ENCODE measurements around the gene RPS16. TPM values are rescaled to one million over a fixed set of nuclear protein-coding genes. Genes with fewer than 3 reads are reported as not detected.

Gene RPS16
- total and polyA plus RNA-seq, 2 of the 13 experiments (the other 11 are each of a cell fraction or from before 2014, with no cell fraction given): 488 to 2,583 TPM

GRCh38 chr19:39401549-39402345, 34.0 kb downstream of the RPS16 start (continued):
- TF ChIP-seq ZNF790 (CRISPR knock-in tag; IDR thresholded peaks at IDR 0.05; ENCODE audit: borderline replicate concordance) (peak; percentile 64; the same call in 1 of the 2 replicates), ZNF235 (CRISPR knock-in tag; IDR thresholded peaks at IDR 0.05; ENCODE audit: borderline replicate concordance) (0 out of 2 replicates have a peak, but pooled peaks have one; percentile 76), ZUFSP (CRISPR knock-in tag; IDR thresholded peaks at IDR 0.05; ENCODE audit: borderline replicate concordance) (no peak), CEBPZ (IDR thresholded peaks at IDR 0.05; ENCODE audit: low read length) (no peak), KAT8 (CRISPR knock-in tag; IDR thresholded peaks at IDR 0.05) (peak; percentile 81), ZNF142 (CRISPR knock-in tag; IDR thresholded peaks at IDR 0.05) (no peak), ZNF326 (CRISPR knock-in tag; IDR thresholded peaks at IDR 0.05; ENCODE audit: borderline replicate concordance) (no peak), ZNF20 (CRISPR knock-in tag; IDR thresholded peaks at IDR 0.05) (peak; percentile 76; the same call in 1 of the 2 replicates), AKAP8 (CRISPR knock-in tag; IDR thresholded peaks at IDR 0.05) (peak; percentile 92; the same call in 1 of the 2 replicates), ZFY (CRISPR knock-in tag; IDR thresholded peaks at IDR 0.05) (peak; percentile 86), ZNF280B (CRISPR knock-in tag; IDR thresholded peaks at IDR 0.05; ENCODE audit: borderline replicate concordance) (peak; percentile 93; the same call in 1 of the 2 replicates), ZNF256 (CRISPR knock-in tag; conservative IDR thresholded peaks at IDR 0.05) (no peak), ZNF501 (CRISPR knock-in tag; IDR thresholded peaks at IDR 0.05) (peak; percentile 89), PPARG (CRISPR knock-in tag; conservative IDR thresholded peaks at IDR 0.05) (no peak), KLF9 (CRISPR knock-in tag; IDR thresholded peaks at IDR 0.05; ENCODE audit: low read depth) (no peak), ZNF180 (CRISPR knock-in tag; IDR thresholded peaks at IDR 0.05; ENCODE audit: borderline replicate concordance, low read depth) (no peak)

All from HepG2 (cell line).